ENCODE measurements around the gene BAIAP2L1. TPM values are rescaled to one million over a fixed set of nuclear protein-coding genes. Genes with fewer than 3 reads are reported as not detected.
A peak's percentile ranks its signal among the peaks of the same experiment; 100 is the strongest.

The BAIAP2L1 gene
- total RNA-seq, 1 experiment from 2014 or later, result 63.8 TPM

DNA sequence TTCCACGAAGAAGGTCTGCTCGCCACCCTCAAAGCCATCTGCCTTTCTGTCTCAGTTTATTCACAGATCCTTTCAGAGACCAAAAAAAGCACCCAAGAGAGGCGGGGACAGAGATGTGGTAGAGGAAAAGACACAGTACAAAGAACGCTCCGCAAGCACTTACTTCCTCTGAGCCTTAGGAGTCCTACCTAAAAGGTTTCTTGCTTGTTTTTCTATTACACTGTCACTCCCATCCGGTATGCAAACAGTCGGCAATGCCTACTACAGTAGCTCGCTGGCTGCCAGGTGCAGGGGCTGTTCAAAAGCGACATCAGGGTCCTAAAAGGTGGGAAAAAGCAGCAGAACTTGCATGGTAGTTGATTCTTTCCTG lies 149.7 kb downstream of the BAIAP2L1 start:
- Mint-ChIP-seq H3K36me3 (ENCODE audit: insufficient read depth, unreplicated experiment) (peaks cover 17% of the 10 kb centered on the region), H3K4me1 (ENCODE audit: low read depth, unreplicated experiment) (peaks cover 8% of the 10 kb centered on the region), H3K27me3 (ENCODE audit: unreplicated experiment) (no peaks in the 10 kb centered on the region), H3K9me3 (ENCODE audit: low read depth, unreplicated experiment) (no peaks in the 10 kb centered on the region), H3K27ac (ENCODE audit: unreplicated experiment) (peak overlapping the region; percentile 82), H3K4me3 (ENCODE audit: low read depth, unreplicated experiment) (peak overlapping the region; percentile 100)
- no TSS peak for BruUV-seq (replicated peaks)
- TF ChIP-seq, protein P1, sequence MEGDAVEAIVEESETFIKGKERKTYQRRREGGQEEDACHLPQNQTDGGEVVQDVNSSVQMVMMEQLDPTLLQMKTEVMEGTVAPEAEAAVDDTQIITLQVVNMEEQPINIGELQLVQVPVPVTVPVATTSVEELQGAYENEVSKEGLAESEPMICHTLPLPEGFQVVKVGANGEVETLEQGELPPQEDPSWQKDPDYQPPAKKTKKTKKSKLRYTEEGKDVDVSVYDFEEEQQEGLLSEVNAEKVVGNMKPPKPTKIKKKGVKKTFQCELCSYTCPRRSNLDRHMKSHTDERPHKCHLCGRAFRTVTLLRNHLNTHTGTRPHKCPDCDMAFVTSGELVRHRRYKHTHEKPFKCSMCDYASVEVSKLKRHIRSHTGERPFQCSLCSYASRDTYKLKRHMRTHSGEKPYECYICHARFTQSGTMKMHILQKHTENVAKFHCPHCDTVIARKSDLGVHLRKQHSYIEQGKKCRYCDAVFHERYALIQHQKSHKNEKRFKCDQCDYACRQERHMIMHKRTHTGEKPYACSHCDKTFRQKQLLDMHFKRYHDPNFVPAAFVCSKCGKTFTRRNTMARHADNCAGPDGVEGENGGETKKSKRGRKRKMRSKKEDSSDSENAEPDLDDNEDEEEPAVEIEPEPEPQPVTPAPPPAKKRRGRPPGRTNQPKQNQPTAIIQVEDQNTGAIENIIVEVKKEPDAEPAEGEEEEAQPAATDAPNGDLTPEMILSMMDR (IDR thresholded peaks at IDR 0.05; ENCODE audit: unreplicated experiment), result no peak
- intact Hi-C loops (cut with micrococcal nuclease; ENCODE audit: unreplicated experiment), result no loop called here
- CTCF ChIA-PET, result no interaction called here
- DNase-seq, result no peak

DNA sequence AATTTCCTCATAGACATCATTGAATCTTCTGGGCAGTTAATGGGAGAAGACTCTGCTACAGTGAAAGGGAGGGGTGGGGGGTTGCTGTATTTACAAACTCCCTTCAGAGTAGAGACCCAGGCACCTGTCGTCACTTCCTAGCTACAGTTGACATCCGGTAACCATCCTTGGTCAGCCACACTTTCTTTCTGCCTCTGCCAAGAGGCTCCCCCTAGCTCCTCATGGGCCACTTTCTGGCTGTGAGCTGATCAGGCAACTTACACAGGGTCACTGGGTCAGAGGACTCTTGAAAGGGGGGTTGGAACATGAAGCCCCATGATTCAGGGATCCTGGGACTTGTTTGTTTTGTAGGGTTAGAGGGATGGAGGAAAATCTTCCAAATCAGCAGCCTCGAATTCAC lies 150.1 kb downstream of the BAIAP2L1 start:
- intact Hi-C loops (cut with micrococcal nuclease; ENCODE audit: unreplicated experiment), result no loop called here
- CTCF ChIA-PET, result no interaction called here
- TF ChIP-seq, protein P1 (IDR thresholded peaks at IDR 0.05; ENCODE audit: unreplicated experiment), result no peak
- H3K9me3 Mint-ChIP-seq (ENCODE audit: low read depth, unreplicated experiment), result no peaks in the 10 kb centered on the region
- H3K4me1 Mint-ChIP-seq (ENCODE audit: low read depth, unreplicated experiment), result peaks cover 8% of the 10 kb centered on the region
- H3K36me3 Mint-ChIP-seq (ENCODE audit: insufficient read depth, unreplicated experiment), result peaks cover 17% of the 10 kb centered on the region
- BruUV-seq (replicated peaks), result TSS peak; percentile 68
- no peaks in the 10 kb centered on the region for H3K27me3 Mint-ChIP-seq (ENCODE audit: unreplicated experiment)
- peak overlapping the region; percentile 82 for H3K27ac Mint-ChIP-seq (ENCODE audit: unreplicated experiment)
- peak overlapping the region; percentile 100 for H3K4me3 Mint-ChIP-seq (ENCODE audit: low read depth, unreplicated experiment)
- DNase-seq, result no peak

DNA sequence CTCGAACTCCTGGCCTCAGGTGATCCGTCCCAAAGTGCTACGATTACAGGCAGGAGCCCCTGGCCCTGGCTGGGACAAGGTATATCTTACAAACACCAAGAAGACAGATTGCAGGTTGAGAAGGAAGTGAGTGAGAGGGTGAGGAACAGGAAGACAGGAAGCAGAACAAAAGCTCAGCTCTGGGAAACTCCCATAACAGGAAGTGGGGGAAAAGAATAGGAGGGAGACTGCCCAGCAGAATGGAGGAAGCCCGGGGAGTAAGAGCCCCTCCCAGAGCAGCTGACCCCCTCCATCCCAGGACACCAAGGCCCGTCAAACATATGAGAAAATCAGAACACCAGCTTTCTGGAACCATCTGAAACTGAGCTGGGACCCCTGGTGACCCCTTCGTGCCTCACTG lies 151.8 kb downstream of the BAIAP2L1 start:
- CTCF ChIA-PET, result interaction anchor here (0.6 kb wide), 1 partner anchor 17 kb away, joined by 4 read pairs; no protein-coding TSS in a partner anchor
- BruUV-seq (replicated peaks), result no TSS peak
- H3K4me3 Mint-ChIP-seq (ENCODE audit: low read depth, unreplicated experiment), result no peak overlapping the region
- H3K9me3 Mint-ChIP-seq (ENCODE audit: low read depth, unreplicated experiment), result no peaks in the 10 kb centered on the region
- TF ChIP-seq, protein P1 (IDR thresholded peaks at IDR 0.05; ENCODE audit: unreplicated experiment), result no peak
- H3K36me3 Mint-ChIP-seq (ENCODE audit: insufficient read depth, unreplicated experiment), result peaks cover 17% of the 10 kb centered on the region
- no peaks in the 10 kb centered on the region for H3K27me3 Mint-ChIP-seq (ENCODE audit: unreplicated experiment)
- peaks cover 8% of the 10 kb centered on the region for H3K4me1 Mint-ChIP-seq (ENCODE audit: low read depth, unreplicated experiment)
- no peak overlapping the region for H3K27ac Mint-ChIP-seq (ENCODE audit: unreplicated experiment)
- intact Hi-C loops (cut with micrococcal nuclease; ENCODE audit: unreplicated experiment), result no loop called here
- no peak for DNase-seq

DNA sequence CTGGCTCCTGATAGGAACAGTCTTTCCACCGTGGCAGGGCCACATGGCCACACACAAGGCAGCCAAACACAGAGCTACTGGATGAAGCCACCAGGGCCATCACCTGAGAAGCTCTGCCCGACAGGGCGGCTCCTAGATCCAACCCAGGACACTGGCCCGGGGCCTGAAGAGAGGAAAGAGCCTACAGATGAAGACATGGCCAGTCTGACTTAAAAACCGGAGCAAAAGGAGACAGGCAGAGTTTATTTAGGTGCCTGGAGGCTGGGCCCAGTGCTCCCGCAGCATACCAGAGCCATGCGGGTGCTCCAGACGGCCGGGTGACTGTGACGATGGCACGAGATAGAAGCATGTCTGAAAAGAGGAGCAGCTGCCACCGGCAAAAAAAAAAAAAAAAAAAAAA lies 152.7 kb downstream of the BAIAP2L1 start:
- no peak for DNase-seq

More for the DNA sequence above, 152.7 kb downstream of the BAIAP2L1 start:
- Mint-ChIP-seq H3K27ac (ENCODE audit: unreplicated experiment) (no peak overlapping the region), H3K36me3 (ENCODE audit: insufficient read depth, unreplicated experiment) (peaks cover 17% of the 10 kb centered on the region), H3K4me1 (ENCODE audit: low read depth, unreplicated experiment) (peaks cover 8% of the 10 kb centered on the region), H3K9me3 (ENCODE audit: low read depth, unreplicated experiment) (no peaks in the 10 kb centered on the region), H3K27me3 (ENCODE audit: unreplicated experiment) (no peaks in the 10 kb centered on the region), H3K4me3 (ENCODE audit: low read depth, unreplicated experiment) (no peak overlapping the region)
- CTCF ChIA-PET, result no interaction called here
- intact Hi-C loops (cut with micrococcal nuclease; ENCODE audit: unreplicated experiment), result no loop called here
- TF ChIP-seq, protein P1 (IDR thresholded peaks at IDR 0.05; ENCODE audit: unreplicated experiment), result no peak
- no TSS peak for BruUV-seq (replicated peaks)

Measured in Calu3 (cell line).